Lung (tissue), 12 donors: Measurements from ENCODE around the gene CALD1. TPM values are rescaled to one million over a fixed set of nuclear protein-coding genes. Genes with fewer than 3 reads are reported as not detected.
A peak's percentile ranks its signal among the peaks of the same experiment; 100 is the strongest.

Experiments used
- ATAC-seq: fragments of 200-7000 bp; cut with Tn5 transposase; one replicate; pipeline ENCODE4 v1.9.1; 2020; ENCODE audit warnings: moderate number of reproducible peaks; ENCODE audit not compliant: insufficient read depth, low FRiP score
- DNase-seq, 3 donors: peaks; one replicate each; pipeline ENCODE4 v3.0.0-alpha.2; 2013 to 2017
- H3K27ac ChIP-seq, 2 donors: one replicate each; pipeline ENCODE4 v1.5.1; 2013; ENCODE audit warnings: mild to moderate bottlenecking in 2 of 2, moderate library complexity in 2 of 2, control low read depth in 1 of 2, inconsistent platforms in 1 of 2, low read depth in 1 of 2, low read length in 1 of 2
- H3K27me3 ChIP-seq, 3 donors: one replicate each; pipeline ENCODE4 v1.5.1; 2013; ENCODE audit warnings: low read length in 2 of 3; ENCODE audit not compliant: control insufficient read depth in 3 of 3, insufficient read depth in 3 of 3
- H3K36me3 ChIP-seq, 4 donors: one replicate each; pipeline ENCODE4 v1.5.1; 2013; ENCODE audit warnings: low read length in 4 of 4, mild to moderate bottlenecking in 1 of 4, moderate library complexity in 1 of 4; ENCODE audit not compliant: control insufficient read depth in 4 of 4, insufficient read depth in 4 of 4
- H3K4me1 ChIP-seq, 5 donors: one replicate each; pipeline ENCODE4 v1.5.1; 2013; ENCODE audit warnings: low read length in 5 of 5, mild to moderate bottlenecking in 2 of 5, moderate library complexity in 1 of 5; ENCODE audit not compliant: control insufficient read depth in 5 of 5, insufficient read depth in 5 of 5
- H3K4me3 ChIP-seq: one replicate; pipeline ENCODE4 v1.5.1; 2013; ENCODE audit warnings: mild to moderate bottlenecking, control low read depth, moderate library complexity
- H3K9ac ChIP-seq, 2 donors: one replicate each; pipeline ENCODE4 v1.5.1; 2013; ENCODE audit warnings: low read length in 2 of 2, control low read depth in 1 of 2; ENCODE audit not compliant: insufficient read depth in 1 of 2
- H3K9me3 ChIP-seq, 4 donors: one replicate each; pipeline ENCODE4 v1.5.1; 2013; ENCODE audit warnings: low read length in 3 of 4, mild to moderate bottlenecking in 1 of 4, moderate library complexity in 1 of 4; ENCODE audit not compliant: control insufficient read depth in 4 of 4, insufficient read depth in 3 of 4
- CTCF ChIP-seq: IDR thresholded peaks from 2 replicates; pipeline ENCODE4 v1.5.1; 2012; ENCODE audit warnings: mild to moderate bottlenecking; ENCODE audit errors: control extremely low read depth, extremely low read depth
- WGBS, 2 donors: extraction: QIAGEN DNeasy Blood & Tissue Kit; methylation state at CpG; one replicate each; pipeline ENCODE4 v1.1.7; 2013; 5-methylcytosine and 5-hydroxymethylcytosine counted together
- polyA plus RNA-seq, 2 donors: library from polyadenylated mRNA; stranded (reverse); fragments of 200-250 nt; gene quantifications; one replicate each; pipeline ENCODE4 v1.2.1, GENCODE V29; 2013
- total RNA-seq, 2 donors: library from RNA; depleted of rRNA in 1 of 2; stranded (reverse); fragments of >200 nt in 1 of 2; gene quantifications; one replicate each; pipeline ENCODE4 v1.2.1, GENCODE V29; 2014 to 2021
- donor health status: control.
- donor health status: control.
- donor health status: Bipolar disorder and iron deficiency.
- donor health status: healthy.
- donor health status: DM: yes; HTN: yes; CAD: no.

The CALD1 gene
- total and polyA plus RNA-seq, 4 donors = 56.4 to 173 (median 92.0) TPM

GRCh38 chr7:134931487-134931886, 152.1 kb downstream of the CALD1 start:
- no peak overlapping the region for H3K9ac ChIP-seq
- peaks cover 0 to 3% (median 0%) of the 10 kb centered on the region in 3 donors for H3K27me3 ChIP-seq
- ATAC-seq = no peak
- no peak for TF ChIP-seq CTCF
- H3K27ac ChIP-seq = no peak overlapping the region
- 49 to 59% methylated on average over 1 of the region's 1 CpG for WGBS, 2 donors
- H3K9me3 ChIP-seq = peaks cover 0 to 5% (median 0%) of the 10 kb centered on the region in 4 donors
- H3K36me3 ChIP-seq = peaks cover 7 to 22% (median 11%) of the 10 kb centered on the region in 4 donors
- no peak overlapping the region for H3K4me3 ChIP-seq
- H3K4me1 ChIP-seq = peaks cover 0 to 13% (median 0%) of the 10 kb centered on the region in 5 donors
- no peak for DNase-seq

- no peak overlapping the region for H3K9ac ChIP-seq
- DNase-seq (no peak), ATAC-seq (no peak)
- H3K27me3 ChIP-seq = peaks cover 0 to 3% (median 0%) of the 10 kb centered on the region in 3 donors
- H3K4me1 ChIP-seq = peaks cover 0 to 10% (median 0%) of the 10 kb centered on the region in 5 donors
- peak overlapping the region; percentile 15 to 24 for H3K27ac ChIP-seq
- WGBS, 2 donors = 71 to 82% methylated on average over 17 of the region's 17 CpGs
- H3K9me3 ChIP-seq = peaks cover 0 to 5% (median 0%) of the 10 kb centered on the region in 4 donors
- no peak for TF ChIP-seq CTCF
- H3K36me3 ChIP-seq = peaks cover 7 to 26% (median 11%) of the 10 kb centered on the region in 4 donors
- no peak overlapping the region for H3K4me3 ChIP-seq
These were observed 153.4 kb downstream of the CALD1 start for GRCh38 chr7:134932707-134933370.

GRCh38 chr7:134933460-134934068, 154.1 kb downstream of the CALD1 start:
- Histone ChIP-seq H3K9me3 (peaks cover 0 to 5% (median 0%) of the 10 kb centered on the region in 4 donors), H3K27me3 (peaks cover 0 to 3% (median 0%) of the 10 kb centered on the region in 3 donors), H3K4me3 (no peak overlapping the region), H3K9ac (no peak overlapping the region), H3K4me1 (peaks cover 0 to 10% (median 0%) of the 10 kb centered on the region in 5 donors), H3K36me3 (peaks cover 6 to 30% (median 13%) of the 10 kb centered on the region in 4 donors), H3K27ac (peak overlapping the region in 1 of 2 donors; percentile 12)
- WGBS, 2 donors = 86 to 88% methylated on average over 3 of the region's 3 CpGs
- DNase-seq (no peak), ATAC-seq (no peak)
- TF ChIP-seq CTCF = no peak
